CD4-positive, alpha-beta T cell treated with Interleukin-12 subunit alpha and Interleukin-12 subunit beta, for 1 hour (primary cell): ENCODE data around the gene PCDH15.

Experiments used
- DNase-seq: peaks from one replicate; pipeline ENCODE4 v3.0.0-alpha.2; 2020

PCDH15 gene

DNA sequence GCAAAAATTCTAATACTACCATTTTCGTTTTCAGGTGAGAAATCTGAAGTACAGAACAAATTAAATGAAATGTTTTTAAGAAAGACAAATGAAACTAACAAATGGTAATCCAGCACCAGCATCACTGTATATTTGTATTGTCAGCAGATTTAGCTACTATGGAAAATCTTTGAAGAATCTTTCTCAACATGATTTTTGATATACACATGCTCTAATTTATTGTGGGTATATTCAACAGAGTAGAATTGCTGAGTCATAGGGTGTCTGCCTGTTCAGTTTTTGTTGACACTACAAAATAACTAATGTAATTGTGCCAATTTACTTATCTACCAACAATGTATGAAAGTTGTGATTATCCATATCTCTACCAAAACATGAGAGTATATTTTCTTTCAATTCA lies 437.6 kb downstream of the PCDH15 start:
- DNase-seq, result no peak

- DNase-seq, result no peak
Measured at GRCh38 chr10:54342058-54342457, 459.0 kb downstream of the PCDH15 start.

- no peak for DNase-seq
Measured at GRCh38 chr10:54335296-54335695, 465.7 kb downstream of the PCDH15 start.

- DNase-seq, result no peak
Measured at GRCh38 chr10:54319341-54319740, 481.7 kb downstream of the PCDH15 start.

DNA sequence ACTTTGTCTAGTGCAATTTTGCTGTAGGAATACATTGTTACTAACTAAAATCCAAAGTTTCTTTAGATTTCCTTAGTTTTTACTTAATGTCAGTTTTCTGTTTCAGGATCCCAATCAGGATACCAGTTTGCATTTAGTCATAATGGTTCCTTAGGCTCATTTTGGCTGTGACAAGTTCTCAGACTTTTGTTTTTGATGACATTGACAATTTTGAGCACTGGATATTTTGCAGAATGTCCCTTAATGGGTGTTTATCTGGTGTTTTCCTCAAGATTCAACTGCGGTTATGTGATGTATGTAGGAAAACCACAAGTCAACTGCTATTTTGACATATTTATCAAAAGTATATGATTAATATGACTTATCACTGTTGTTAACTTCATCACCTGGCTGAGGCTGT lies 482.6 kb downstream of the PCDH15 start:
- DNase-seq, result no peak

- no peak for DNase-seq
Measured at GRCh38 chr10:54314430-54314829, 486.6 kb downstream of the PCDH15 start.

DNA sequence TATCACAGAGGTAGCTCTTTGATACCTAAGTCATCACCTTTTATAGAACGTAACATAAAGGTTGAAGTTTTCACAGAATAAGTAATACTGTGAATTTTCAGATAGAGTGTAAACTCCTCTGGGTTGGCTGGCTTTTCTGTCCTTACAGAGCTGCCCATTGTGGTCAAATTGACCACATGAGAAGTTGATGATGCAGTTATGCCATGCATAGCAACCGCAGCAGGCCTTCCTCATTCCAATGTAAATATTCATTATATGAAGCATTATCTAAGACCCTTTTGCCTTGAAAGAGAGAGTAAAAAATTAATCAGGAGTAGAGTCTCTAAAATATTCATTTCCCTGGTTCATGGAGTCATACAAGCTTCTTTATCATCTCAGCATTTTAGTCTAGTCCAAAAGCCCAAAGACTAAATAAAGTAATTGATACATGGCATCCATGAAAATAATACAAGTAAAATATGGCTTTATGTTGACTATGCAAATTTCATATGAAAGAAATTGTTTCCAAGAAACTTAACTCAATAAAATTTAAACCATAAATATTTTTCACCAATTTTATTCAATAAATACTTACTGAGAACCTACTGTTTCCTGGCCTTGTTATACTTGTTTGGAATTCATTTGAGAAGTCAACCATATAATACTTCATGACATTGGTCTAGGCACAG lies 516.4 kb downstream of the PCDH15 start:
- no peak for DNase-seq

DNA sequence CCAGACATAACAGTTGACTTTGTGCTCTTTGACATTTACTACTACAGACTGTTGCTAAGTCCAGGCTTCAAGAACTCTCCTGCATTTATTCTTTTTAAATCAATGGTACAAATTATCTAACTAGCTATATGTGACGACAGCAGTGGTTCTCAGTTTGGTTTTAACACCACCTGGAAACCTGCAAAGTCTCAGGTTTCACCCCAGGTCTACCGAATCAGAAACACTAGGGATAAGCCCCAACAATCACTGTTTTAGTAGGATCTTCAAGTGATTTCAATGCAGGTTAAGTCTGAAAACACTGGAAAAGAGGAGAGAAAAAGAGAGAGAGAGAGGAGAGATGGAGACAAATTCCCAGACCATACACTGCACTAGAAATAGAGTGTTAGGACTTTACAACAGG lies 519.0 kb downstream of the PCDH15 start:
- DNase-seq, result no peak

DNA sequence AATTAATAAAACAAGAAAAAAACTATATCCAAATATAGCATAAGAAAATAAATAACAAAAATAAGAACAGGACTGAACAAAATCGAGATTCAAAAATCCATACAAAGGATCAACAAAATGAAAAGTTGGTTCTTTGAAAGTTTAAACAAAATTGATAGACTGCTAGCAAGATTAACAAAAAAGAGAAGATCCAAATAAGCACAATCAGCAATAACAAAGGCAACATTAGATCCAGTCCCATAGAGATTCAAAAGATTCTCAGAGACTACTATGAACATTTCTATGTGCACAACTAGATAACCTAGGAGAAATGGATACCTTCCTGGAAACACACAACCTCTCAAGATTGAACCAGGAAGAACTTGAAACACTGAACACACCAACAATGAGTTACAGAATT lies 534.6 kb downstream of the PCDH15 start:
- no peak for DNase-seq

DNA sequence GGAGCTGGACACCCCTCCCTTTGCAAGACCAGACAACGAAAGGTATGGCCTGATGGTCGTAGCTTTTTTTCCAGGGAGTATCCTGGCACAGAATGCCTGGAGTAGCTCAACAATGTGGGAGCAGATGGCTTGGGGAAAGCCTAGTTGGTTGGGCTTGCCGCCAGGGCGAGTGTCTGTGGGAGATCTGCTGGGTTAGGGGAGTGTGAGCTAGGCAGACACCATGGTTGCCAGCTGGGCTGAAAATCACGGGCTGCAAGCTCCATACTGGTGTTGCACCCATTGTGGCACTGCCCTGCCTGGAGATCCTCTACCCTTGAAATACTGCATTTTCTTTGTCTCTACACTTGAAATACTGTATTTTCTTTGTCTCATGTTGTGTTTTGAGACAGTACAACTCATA lies 538.3 kb downstream of the PCDH15 start:
- DNase-seq, result no peak

- DNase-seq, result no peak
Measured at GRCh38 chr10:54259104-54259503, 541.9 kb downstream of the PCDH15 start.

DNA sequence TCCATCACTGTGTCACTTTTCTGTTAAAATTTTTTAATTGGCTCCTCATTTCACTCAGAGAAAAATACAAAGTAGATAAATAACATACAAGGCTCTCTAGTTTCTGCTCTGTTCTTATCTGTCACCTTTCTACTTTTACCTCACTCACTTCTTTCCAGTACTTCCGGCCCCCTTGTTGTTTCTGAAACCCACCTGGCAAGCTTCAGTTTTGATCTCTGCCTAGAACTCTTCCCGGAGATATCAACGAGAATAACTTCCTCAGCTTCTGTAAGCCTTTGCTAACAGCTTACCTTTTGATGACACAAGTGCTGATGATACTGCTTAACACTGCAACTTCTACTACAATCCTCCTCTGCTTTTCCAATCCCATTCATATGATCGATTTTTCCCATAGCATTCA lies 566.2 kb downstream of the PCDH15 start:
- no peak for DNase-seq

DNA sequence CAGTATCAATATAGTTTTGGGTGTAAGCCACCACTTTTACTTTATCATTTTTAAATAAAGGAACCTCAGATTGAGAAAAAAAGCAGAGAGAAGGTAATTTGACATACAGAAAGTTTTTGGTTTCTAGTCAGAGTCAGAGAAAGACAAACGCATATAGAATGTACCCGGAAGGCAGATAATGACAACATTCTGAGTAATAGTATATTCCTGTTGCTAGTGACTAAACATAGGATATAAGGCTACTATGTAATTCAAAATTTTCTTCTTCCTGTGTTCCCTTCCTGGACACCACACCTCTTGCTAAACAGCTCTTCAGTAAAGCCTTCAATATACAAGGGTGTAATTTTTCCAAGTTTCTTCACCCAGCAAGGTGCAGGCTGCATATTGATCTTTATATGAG lies 597.6 kb downstream of the PCDH15 start:
- no peak for DNase-seq

- DNase-seq, result no peak
Measured at GRCh38 chr10:54198051-54198450, 603.0 kb downstream of the PCDH15 start.

GRCh38 chr10:54194806-54195205 lies 606.2 kb downstream of the PCDH15 start:
- no peak for DNase-seq

DNA sequence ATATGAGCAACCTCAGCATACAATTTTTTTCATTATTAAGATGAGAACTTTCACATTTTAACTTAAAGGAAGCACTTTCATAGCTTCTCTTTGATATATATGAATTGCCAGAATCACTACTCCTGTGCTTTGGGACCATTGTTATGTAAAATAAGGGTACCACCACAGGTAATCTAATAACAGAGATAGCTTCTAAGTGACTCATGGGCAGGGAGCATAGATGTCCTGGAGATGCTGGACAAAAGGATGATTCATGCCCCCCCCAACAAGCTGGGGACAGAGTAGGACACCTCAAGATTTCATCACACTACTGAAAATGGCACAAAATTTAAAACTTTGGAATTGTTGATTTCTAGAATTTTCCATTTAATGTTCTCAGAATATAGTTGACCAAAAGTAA lies 641.1 kb downstream of the PCDH15 start:
- DNase-seq, result no peak

DNA sequence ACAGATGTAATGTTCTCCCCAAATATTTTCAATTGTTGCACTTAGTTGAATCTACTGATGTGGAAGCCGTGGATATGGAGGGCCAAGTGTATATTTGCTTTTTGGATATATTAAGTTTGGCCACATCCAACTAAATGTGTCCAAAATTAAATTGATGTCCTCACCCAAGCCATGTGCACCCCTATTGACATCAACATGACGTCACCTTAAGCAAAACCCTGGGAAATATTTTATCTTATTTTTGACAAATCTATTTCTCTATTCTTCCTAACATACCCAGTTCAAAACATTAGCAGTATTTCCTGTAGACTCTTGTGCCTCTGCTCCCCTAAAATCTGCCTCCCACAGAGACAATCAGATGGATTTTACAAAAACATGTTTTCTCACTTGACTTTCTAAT lies 652.5 kb downstream of the PCDH15 start:
- DNase-seq, result no peak

- DNase-seq, result no peak
Measured at GRCh38 chr10:54139819-54140428, 661.1 kb downstream of the PCDH15 start.

GRCh38 chr10:54137396-54137795 lies 663.6 kb downstream of the PCDH15 start:
- no peak for DNase-seq

DNA sequence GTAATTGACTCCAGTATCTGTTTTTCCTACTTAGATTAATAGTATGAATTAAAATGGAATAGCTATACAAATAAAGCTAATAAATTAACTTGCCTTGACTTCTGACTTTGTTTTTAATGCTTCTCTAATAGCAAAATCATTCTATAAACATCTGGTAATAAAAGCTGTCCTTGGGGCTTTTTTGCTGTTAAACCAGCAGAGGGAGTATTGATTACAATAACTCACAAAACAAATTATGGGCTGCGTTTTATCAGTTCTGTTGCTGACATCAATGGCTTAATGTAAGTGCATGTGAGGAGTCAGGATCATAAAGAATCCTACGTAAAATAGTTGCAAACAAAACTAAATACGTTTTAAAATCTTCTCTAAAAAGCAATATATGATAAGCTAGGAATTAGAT lies 667.8 kb downstream of the PCDH15 start:
- no peak for DNase-seq

DNA sequence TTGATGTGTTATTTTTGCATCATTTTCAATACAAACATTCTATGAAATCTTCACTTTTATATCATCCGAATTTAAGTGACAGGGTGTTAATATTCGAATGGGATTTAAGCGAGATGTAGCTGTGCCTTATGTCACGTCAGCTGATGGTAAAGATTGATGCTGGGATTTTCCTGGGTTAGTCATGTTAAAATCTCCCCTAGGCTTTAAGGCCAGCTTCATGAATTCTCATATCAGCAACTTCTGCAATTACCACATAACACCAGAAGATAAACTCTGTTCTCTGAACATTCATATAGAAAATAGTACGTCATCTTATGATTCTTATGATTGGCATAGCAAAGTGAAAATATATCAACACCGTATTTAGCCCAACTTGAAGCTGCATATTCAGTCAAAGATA lies 669.2 kb downstream of the PCDH15 start:
- DNase-seq, result no peak

- DNase-seq, result no peak
Measured at GRCh38 chr10:54130394-54130793, 670.6 kb downstream of the PCDH15 start.

GRCh38 chr10:54125098-54125747 lies 675.8 kb downstream of the PCDH15 start:
- no peak for DNase-seq

DNA sequence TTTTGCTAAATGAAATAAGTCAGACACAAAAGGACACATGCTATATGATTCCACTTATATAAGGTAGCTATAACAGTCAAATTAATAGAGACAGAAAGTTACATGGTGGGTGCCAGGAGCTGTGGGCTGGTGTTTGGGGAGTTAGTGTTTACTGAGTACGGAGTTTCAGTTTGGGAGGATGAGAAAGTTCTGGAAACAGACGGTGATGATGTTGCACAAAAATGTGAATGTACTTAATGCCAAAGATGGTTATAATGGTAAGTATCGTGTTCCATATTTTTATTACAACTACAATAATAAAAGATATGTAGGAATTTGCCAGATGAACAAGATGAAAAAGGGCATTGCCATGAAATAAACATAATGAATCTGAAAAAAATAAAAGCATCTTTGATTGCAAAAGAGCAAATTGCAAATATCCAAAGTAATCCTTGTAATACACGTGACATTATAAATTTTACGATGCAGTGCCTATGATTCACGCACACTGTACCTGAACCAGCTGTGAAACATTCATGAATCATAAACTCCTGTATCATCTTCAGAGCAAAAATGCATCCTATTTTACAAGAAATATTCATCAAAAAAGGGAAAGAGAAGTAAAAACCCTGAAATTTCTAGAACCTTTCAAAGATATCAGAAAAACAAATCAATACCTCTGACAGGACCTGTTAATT lies 676.7 kb downstream of the PCDH15 start:
- no peak for DNase-seq
